NCI-H510A treated with DMSO at 0.1 percent for 48 hours (cell line): ENCODE results near the gene ZNRF3.

Experiments
- DNase-seq: peaks from one replicate; lab custom pipeline; 2025; lab: John Stamatoyannopoulos, UW

The ZNRF3 gene

DNA sequence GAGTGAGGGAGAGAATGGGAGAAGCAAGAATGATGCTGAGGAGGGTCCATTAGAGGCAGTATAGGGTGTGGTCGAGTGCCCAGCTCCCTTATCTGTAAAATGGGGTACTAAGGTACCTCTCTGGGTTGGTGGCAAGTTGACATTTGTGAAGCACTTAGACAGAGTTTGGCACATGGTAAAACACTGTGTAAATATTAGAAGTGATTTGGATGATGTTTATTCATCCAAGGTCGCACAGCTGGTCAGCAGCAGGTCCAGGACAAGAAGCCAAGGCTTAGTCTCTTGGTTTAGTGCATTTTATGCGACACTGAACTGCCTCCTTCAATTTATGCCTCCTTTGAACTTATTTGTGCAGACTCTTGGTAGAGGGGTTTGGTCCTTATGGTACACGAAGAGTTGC lies 208.9 kb downstream of the ZNRF3 start:
- no peak for DNase-seq

DNA sequence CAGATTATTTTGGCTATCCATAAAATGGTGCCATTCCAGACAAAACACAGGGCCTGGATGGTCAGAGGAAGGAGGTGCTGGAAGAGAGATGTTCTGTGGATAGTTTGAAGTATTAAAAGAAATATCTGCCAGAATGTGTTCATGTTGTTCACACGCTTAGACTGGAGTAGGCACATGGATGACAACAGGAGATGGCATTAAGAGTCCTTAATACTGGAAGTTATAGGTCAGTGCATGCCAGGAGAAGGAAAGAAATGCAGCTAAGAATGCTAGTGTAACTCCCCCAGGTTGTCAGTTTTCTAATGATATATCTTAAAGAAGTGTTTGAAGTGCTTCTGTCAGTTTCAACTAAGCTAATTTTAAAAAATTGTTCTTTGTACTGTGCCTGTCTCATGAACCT lies 209.7 kb downstream of the ZNRF3 start:
- DNase-seq = no peak

GRCh38 chr22:29093501-29094300 lies 210.3 kb downstream of the ZNRF3 start:
- DNase-seq = no peak

GRCh38 chr22:29095459-29095858 lies 212.1 kb downstream of the ZNRF3 start:
- DNase-seq = peak; percentile 70

- DNase-seq = peak; percentile 62
Measured at GRCh38 chr22:29096736-29097669, 213.6 kb downstream of the ZNRF3 start.

- no peak for DNase-seq
Measured at GRCh38 chr22:29098296-29098695, 214.9 kb downstream of the ZNRF3 start.

DNA sequence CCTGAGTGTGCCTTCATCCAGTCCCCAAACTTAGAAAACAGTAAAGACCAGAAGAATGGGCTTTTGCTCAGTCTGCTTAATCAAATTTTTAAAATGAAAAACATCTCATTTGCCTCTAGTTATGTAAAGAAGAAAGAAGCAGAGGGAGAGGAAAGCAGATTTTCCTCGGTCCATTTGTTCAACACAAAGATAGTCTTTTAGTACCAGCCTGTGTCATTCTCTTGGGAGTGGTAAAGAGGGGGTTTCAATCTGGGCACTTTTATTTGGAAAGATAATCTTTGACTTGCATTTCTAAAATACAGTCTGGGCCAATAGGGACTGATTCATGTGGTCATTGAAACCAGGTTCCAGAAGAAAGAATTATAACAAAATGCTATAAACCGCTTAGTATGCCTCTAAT lies 218.9 kb downstream of the ZNRF3 start:
- no peak for DNase-seq

DNA sequence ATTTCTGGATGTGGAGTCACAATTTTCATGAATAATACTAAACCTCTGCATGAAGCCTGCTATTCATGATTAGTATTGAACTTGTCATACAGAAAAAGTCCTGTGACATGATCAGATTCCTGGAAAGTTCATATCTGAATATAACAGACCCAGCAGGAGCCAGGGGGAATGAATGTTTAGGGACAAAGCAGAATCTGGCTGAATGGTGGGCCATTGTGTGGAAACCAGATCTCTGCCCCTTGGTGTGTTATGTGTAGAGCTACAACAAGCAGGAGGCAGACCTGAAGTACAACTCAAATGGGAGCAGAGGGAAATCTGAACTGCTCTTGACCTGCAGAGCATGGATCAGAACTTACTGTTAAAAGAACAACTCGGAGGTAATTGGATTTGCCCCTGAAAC lies 219.7 kb downstream of the ZNRF3 start:
- DNase-seq = no peak

GRCh38 chr22:29105468-29105867 lies 222.1 kb downstream of the ZNRF3 start:
- no peak for DNase-seq

GRCh38 chr22:29106839-29107238 lies 223.5 kb downstream of the ZNRF3 start:
- DNase-seq = no peak
